ENCODE data around the gene CCDC102A.
A peak's percentile ranks its signal among the peaks of the same experiment; 100 is the strongest.

Gene CCDC102A

DNA sequence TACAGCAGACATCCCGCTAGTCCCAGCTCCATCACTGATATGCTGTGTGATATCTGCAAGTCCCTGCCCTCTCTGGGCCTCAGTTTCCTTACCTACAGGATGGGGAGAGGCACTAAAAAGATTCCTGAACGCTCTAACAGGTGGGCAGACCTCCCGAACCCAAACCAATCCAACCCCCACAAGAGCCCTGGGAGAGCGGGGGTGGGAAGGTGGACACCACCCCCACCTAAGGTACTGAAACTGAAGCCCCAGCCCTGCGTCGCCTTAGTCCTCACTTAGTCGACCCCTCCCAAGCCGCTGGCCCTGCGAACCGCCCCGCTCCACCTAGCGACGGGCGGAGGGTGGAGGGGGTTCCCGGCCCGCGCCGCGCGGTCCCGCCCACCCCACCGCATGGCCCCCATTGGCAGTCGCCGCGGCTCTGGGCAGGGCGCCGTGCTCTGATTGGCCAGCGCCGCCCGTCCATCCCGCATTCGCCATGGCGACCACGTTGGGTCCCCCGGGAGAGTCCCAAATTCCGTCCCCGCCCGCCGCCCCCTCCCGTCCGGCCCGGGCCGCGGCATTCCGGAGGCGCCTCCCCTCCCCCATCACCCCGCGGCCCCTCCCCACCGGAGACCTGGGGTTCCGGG, 578 bp downstream of the CCDC102A start:
- peak; percentile 95 for DNase-seq

- no peak for DNase-seq
Observed at GRCh38 chr16:57534881-57535658, 1.3 kb downstream of the CCDC102A start.

- no peak for DNase-seq
Observed at GRCh38 chr16:57534337-57534880, 2.0 kb downstream of the CCDC102A start.

DNA sequence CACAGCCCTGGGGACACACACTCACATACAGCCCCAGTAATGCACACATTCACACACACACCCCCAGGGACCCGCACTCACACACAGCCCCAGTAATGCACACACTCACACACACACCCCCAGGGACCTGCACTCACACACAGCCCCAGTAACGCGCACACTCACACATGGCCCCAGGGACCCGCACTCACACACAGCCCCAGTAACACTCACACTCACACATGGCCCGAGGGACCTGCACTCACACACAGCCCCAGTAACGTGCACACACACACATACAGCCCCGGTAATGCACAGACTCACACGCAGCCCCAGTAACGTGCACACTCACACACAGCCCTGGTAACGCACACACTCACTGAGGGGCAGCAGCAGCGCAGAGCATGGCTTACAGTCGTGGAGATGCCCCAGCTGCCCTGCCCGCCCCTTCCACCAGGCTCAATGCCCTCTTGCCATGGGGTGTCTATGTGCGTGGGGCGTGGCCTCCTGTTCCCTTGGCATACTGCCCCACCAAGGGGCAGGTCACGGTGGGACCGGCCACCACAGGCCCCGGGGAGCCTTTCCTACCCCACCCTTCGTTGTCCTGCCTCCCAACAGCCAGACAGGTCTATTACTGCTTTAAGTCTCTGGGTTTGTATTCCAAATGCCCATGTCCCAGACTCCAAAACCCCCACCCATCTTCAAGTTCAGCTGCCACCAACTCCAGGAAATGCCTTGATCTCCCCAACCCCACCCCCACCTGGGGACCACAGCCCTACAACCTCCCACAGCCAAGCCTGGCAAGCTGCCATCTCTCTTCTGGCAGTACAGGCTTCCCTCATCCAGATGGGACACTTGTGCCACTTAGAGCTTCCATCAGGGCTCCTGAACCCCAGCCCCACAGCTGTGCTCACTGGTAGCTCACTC, 2.7 kb downstream of the CCDC102A start:
- DNase-seq: no peak

GRCh38 chr16:57532266-57532625, 4.1 kb downstream of the CCDC102A start:
- no peak for DNase-seq

- no peak for DNase-seq
Observed at GRCh38 chr16:57531635-57532265, 4.6 kb downstream of the CCDC102A start.

GRCh38 chr16:57531253-57531575, 5.2 kb downstream of the CCDC102A start:
- no peak for DNase-seq

DNA sequence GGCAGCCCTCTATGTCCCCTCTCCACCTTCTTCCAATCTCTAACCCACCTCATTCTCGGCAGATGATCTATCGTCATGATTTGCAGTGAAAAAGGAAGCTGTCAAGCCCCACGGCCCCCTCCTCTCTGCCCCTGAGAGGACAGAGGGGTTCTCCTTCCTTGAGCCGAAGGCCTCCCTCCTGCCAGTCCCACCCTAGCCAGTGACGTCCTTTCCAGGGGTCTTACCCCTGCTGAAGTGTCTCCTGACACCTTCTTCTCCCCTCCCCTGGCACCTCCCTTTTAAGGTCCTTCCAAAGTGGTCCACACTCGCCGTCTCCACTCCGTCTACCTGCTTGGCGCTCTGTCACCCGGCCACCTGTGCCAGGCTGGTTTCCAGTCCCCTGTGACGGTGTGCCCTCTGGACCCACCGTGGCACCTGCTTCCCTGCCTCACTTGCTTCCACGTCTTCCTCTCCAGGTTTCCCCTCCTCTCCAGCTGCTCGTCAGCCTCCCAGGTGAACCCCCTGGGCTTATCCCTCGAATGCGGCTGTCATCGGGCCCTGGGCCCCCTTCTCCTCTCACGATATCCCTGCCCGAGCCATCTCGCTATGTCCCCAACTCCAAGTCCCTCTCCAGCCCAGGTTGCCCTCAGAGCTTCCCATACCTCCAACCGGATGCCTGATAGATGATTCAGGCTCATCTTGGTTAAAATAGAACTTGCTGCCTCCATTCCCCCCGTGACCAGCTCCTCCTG, 5.7 kb downstream of the CCDC102A start:
- no peak for DNase-seq

DNA sequence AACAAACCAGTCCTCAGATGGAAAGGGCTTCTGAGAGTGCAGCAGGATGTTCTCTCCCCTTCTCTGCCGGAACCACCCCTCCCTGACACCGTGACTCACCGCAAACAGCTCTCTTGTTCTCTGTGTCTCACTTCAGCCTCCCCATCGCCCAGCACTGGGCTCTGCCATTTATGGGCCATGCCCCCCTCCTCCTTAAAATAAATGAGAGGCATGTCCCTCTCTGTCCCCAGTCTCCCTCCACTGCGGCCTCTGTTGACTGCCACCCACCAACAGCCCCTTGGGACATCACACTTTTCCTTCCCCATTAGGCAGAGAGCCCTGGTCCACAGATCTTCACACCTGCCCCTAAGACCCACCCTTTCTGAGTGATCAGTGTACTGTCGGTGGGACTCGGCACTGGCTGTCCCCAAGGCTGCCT, 6.3 kb downstream of the CCDC102A start:
- peak; percentile 65 for DNase-seq

DNA sequence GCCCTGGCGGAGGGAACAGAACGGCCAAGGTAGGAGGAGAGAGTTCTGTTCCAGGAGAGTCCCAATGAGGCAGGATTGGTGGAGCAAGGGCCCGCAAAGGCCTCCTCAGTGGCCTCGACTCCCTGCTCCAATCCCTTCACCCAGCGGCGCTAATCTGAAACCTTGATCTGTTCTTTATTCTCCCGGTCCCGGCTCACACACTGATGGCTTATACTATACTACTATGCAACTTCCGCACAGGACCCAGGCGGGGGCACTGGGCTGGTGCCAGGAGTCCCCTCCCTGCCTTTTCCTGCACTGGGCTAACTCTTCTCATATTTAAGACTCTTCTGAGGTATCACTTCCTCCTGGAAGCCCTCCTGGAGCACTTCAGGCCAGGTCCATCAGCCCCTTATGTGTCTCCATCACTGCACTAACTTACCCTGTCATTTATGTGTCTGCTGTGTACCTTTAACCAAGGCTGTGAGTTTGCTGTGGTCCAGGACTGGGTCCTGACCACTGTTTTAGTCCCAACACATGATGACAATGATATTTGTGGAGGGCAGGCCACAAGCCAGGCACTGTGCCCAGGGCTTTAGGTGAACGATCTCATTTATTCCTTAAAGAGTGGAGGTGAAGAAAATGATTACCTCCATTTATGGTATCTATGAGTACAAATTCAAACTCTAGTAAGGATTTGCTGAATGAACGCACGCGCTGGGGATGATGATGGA, 6.8 kb downstream of the CCDC102A start:
- no peak for DNase-seq

DNA sequence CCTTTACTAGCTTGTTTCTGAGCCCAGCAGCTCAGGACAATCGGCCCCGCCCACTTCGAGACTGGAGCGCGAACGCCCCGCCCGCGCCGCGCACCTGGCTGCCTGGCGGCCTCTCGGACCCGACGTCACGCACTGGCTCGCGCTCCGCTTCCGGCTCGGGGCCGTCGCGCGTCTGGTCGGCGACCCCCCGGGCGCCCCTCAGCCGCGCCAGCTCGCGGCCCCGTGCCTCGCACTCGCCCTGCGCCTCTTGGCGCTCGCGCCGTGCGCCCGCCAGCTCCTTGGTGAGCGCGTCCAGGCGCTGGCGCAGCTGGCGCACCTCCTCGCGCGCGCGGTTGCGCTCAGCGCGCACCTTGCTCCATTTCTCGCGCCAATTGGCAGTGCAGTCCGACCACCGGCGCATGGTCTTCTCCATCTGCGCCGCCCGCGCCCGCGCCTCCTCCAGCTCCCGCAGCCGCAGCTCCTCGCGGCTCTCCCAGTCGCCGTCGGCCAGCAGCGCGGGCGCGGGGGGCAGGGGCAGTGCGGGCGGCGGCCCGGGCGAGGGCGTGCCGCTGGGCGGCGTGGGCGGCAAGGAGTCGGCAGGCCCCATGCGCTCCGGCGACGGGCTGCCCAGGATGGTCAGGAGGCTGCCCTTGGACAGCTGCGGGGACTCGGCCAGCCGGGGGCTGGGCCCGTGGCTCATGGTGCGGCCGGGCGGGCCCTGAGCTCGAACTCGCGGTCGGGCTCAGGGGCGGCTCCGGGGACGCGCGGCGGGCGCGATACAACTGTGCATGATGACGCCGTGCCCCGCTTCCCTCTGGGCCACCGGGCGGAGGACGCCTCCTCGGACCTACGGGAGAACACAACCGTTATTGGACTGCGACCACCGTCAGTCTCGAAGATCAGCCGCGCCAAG, 7.6 kb downstream of the CCDC102A start:
- no peak for DNase-seq

GRCh38 chr16:57527610-57528360, 8.6 kb downstream of the CCDC102A start:
- no peak for DNase-seq

- DNase-seq: no peak
Observed at GRCh38 chr16:57527027-57527426, 9.3 kb downstream of the CCDC102A start.

DNA sequence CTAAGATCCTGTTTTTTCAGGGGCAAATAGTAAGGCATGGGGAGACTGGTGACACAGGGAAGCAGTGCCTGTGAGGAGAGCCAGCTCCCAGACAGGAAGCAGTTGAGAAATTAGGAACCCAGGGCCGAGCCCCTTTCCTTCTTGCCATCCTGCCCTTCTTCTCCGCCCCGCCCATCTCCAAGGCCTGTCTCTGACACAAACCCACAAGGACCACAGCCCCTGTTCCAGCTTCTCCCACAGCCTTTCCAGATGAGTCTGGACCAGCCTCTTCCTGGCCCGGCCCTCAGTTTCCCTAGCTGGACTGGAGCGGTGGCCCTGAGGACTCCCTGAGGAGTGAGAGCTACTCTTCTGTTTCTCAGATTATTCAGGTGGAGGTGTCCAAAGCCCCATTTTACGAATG, 9.9 kb downstream of the CCDC102A start:
- DNase-seq: no peak

DNA sequence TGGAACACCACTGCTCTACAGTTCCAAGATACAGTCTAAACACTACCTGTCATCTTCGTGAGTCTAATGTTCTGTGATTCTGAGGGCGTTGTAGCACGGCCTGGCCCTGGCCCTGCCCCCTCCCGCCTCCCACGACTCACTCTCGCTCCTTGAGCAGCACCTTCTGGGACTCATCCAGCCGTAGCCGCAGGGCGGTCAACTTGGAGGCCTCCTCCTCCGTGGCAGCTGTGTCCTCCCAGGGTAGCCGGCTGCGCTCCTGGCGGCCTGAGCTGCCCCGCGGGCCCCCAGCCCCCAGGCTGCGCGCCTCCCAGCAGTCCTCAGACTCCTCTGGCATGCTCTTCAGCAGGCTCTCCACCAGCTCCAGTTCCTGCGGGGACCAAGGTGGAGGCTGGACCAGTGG, 10.6 kb downstream of the CCDC102A start:
- DNase-seq: no peak

- no peak for DNase-seq
Observed at GRCh38 chr16:57522960-57523359, 13.4 kb downstream of the CCDC102A start.

DNA sequence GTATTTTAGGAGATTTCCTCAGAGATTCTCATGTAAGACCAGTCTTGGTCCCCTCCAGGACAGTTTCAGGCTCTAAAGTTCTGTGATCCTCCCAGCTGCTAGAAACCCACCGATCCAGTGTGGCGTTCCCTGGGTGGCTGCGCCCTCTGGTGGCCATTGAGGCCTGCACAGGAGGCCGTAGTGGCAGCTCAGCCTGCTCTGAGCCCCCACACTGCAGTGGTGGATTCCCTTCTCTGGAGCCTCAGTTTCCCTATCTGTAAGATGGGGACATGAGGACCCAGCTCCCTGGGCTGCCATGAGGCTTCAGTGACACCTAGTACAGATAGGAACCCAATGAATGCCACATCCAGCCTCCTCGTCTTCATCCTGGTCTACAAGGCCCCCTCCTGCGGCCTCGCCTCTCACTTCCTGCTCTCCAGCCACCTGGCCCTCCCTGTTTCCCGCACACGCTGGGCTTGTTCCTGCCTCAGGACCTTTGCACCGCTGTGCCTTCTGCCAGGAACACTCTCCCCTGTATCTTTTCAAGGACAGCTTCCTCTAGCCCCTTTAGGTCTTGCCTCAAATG, 16.5 kb downstream of the CCDC102A start:
- peak; percentile 82 for DNase-seq

DNA sequence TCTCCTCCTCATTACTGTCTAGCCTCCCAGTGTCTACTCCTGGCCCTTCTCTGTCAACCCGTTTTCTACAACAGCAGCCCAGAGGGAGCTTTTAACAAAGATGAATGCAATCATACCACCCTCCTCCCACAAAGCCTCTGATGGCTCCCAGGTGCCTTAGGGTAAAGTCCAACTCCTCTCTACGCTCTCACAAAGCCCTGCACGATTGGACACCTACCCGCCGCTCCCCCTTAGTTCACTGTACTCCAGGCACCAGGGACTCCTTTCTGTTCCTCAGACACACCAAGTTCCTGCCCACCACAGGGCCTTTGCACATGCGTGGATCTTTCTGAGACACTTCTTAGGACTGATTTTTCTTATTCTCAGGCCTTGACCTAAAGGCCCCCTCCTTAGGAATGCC, 17.4 kb downstream of the CCDC102A start:
- no peak for DNase-seq

DNA sequence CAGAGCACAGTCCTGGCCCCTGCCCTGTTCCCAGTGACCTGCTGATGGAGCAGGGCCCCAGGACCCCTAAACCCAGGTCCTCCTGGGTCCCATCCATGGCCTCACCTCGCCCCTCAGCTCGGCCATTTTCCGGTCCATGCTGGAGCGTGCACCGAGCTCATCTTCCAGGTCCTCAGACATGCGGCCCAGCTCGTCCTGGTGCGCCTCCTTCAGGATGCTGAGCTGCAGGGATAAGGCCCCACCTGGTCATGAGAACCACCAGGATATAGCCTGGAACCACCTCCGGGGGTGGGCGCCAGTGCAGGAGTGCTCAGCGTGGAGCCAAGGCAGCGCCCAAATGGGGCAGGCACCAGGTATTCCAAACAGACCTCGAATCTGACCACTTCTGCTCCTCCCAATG, 17.9 kb downstream of the CCDC102A start:
- DNase-seq: no peak

Measured in stimulated activated CD4-positive, alpha-beta T cell treated with anti-CD3 and anti-CD28 coated beads, Interleukin-4, amount 100 ng/mL, for 1 hour (primary cell).